Muscle of leg (tissue), 11 donors: ENCODE results near the gene FRMD4A. TPM values are rescaled to one million over a fixed set of nuclear protein-coding genes. Genes with fewer than 3 reads are reported as not detected.
A peak's percentile ranks its signal among the peaks of the same experiment; 100 is the strongest.

Experiments
- DNase-seq: peaks from one replicate; pipeline ENCODE4 v3.0.0; 2013
- H3K27ac ChIP-seq: one replicate; pipeline ENCODE4 v1.5.1; 2013; ENCODE audit warnings: mild to moderate bottlenecking, low read length, control low read depth
- H3K27me3 ChIP-seq: one replicate; pipeline ENCODE4 v1.6.1; 2013; ENCODE audit warnings: low read length; ENCODE audit not compliant: control insufficient read depth, insufficient read depth
- H3K36me3 ChIP-seq: one replicate; pipeline ENCODE4 v1.6.1; 2013; ENCODE audit warnings: low read length; ENCODE audit not compliant: control insufficient read depth, insufficient read depth
- H3K4me1 ChIP-seq: one replicate; pipeline ENCODE4 v1.6.1; 2013; ENCODE audit warnings: low read length; ENCODE audit not compliant: control insufficient read depth, insufficient read depth
- H3K4me3 ChIP-seq: one replicate; pipeline ENCODE4 v1.5.1; 2013; ENCODE audit warnings: low read length, control low read depth
- H3K9me3 ChIP-seq: replicated peaks from 2 replicates; pipeline ENCODE4 v1.6.1; 2013; ENCODE audit warnings: low read depth, low read length; ENCODE audit not compliant: control insufficient read depth
- whole genome bisulfite sequencing: methylation state at CpG from one replicate; pipeline ENCODE4 v1.1.5; 2013; ENCODE audit warnings: missing lambda C conversion rate; ENCODE audit not compliant: insufficient coverage; 5-methylcytosine and 5-hydroxymethylcytosine counted together
- polyA plus RNA-seq, 8 donors: library from polyadenylated mRNA; unstranded; fragments of 120-200 nt; gene quantifications; one replicate each; pipeline versions ENCODE4 v1.2.1 to v1.2.3, GENCODE V29; 2013; ENCODE audit warnings: inconsistent platforms in 1 of 8, low replicate concordance in 1 of 8; ENCODE audit not compliant: insufficient read length in 8 of 8, insufficient read depth in 1 of 8
- total RNA-seq: library from RNA; stranded (reverse); fragments of 120-200 nt; gene quantifications from one replicate; pipeline ENCODE4 v1.2.4, GENCODE V29; 2013

FRMD4A gene
- total and polyA plus RNA-seq, 9 donors: 29.1 to 53.1 (median 42.0) TPM

GRCh38 chr10:14270370-14270769 is 60.4 kb downstream of the FRMD4A start:
- Histone ChIP-seq H3K27ac (no peak overlapping the region), H3K9me3 (no peaks in the 10 kb centered on the region), H3K36me3 (no peaks in the 10 kb centered on the region), H3K4me1 (no peaks in the 10 kb centered on the region), H3K27me3 (no peaks in the 10 kb centered on the region), H3K4me3 (no peak overlapping the region)
- no peak for DNase-seq
- 0% methylated on average over 1 of the region's 3 CpGs for WGBS

- Histone ChIP-seq H3K9me3 (no peaks in the 10 kb centered on the region), H3K27me3 (no peaks in the 10 kb centered on the region), H3K36me3 (no peaks in the 10 kb centered on the region), H3K4me3 (no peak overlapping the region), H3K27ac (no peak overlapping the region), H3K4me1 (peaks cover 18% of the 10 kb centered on the region)
- WGBS: 75% methylated on average over 2 of the region's 4 CpGs
- DNase-seq: no peak
These were observed 65.0 kb downstream of the FRMD4A start for GRCh38 chr10:14265709-14266108.

GRCh38 chr10:14262836-14263425 is 67.8 kb downstream of the FRMD4A start:
- Histone ChIP-seq H3K36me3 (no peaks in the 10 kb centered on the region), H3K27me3 (no peaks in the 10 kb centered on the region), H3K27ac (no peak overlapping the region), H3K4me3 (no peak overlapping the region), H3K9me3 (no peaks in the 10 kb centered on the region), H3K4me1 (peaks cover 29% of the 10 kb centered on the region)
- no peak for DNase-seq
- WGBS: 42% methylated on average over 13 of the region's 15 CpGs

- DNase-seq: peak; percentile 14
- Histone ChIP-seq H3K36me3 (no peaks in the 10 kb centered on the region), H3K4me3 (no peak overlapping the region), H3K4me1 (peaks cover 29% of the 10 kb centered on the region), H3K9me3 (no peaks in the 10 kb centered on the region), H3K27ac (peak overlapping the region; percentile 66), H3K27me3 (no peaks in the 10 kb centered on the region)
- 65% methylated on average over 2 of the region's 2 CpGs for WGBS
These were observed 69.4 kb downstream of the FRMD4A start for GRCh38 chr10:14261336-14261735.

GRCh38 chr10:14259696-14260566 is 70.8 kb downstream of the FRMD4A start:
- no peak overlapping the region for H3K4me3 ChIP-seq
- WGBS: 29% methylated on average over 1 of the region's 7 CpGs
- H3K9me3 ChIP-seq: no peaks in the 10 kb centered on the region
- peak overlapping the region; percentile 86 for H3K27ac ChIP-seq
- peak; percentile 88 for DNase-seq
- no peaks in the 10 kb centered on the region for H3K27me3 ChIP-seq
- H3K36me3 ChIP-seq: no peaks in the 10 kb centered on the region
- peaks cover 29% of the 10 kb centered on the region for H3K4me1 ChIP-seq

- Histone ChIP-seq H3K27me3 (no peaks in the 10 kb centered on the region), H3K36me3 (no peaks in the 10 kb centered on the region), H3K27ac (no peak overlapping the region), H3K4me1 (no peaks in the 10 kb centered on the region), H3K9me3 (peaks cover 7% of the 10 kb centered on the region), H3K4me3 (no peak overlapping the region)
- no peak for DNase-seq
- no CpG with 5 or more reads among the region's 2 CpGs for WGBS
These were observed 76.4 kb downstream of the FRMD4A start for GRCh38 chr10:14254368-14254767.

- H3K4me1 ChIP-seq: no peaks in the 10 kb centered on the region
- no peak for DNase-seq
- H3K27me3 ChIP-seq: no peaks in the 10 kb centered on the region
- WGBS: 54% methylated on average over 2 of the region's 5 CpGs
- no peak overlapping the region for H3K27ac ChIP-seq
- peaks cover 7% of the 10 kb centered on the region for H3K9me3 ChIP-seq
- H3K4me3 ChIP-seq: no peak overlapping the region
- H3K36me3 ChIP-seq: no peaks in the 10 kb centered on the region
These were observed 77.0 kb downstream of the FRMD4A start for GRCh38 chr10:14253711-14254110.

- H3K36me3 ChIP-seq: no peaks in the 10 kb centered on the region
- no peaks in the 10 kb centered on the region for H3K4me1 ChIP-seq
- no peak overlapping the region for H3K27ac ChIP-seq
- no CpG with 5 or more reads among the region's 3 CpGs for WGBS
- no peaks in the 10 kb centered on the region for H3K27me3 ChIP-seq
- H3K4me3 ChIP-seq: no peak overlapping the region
- H3K9me3 ChIP-seq: peaks cover 7% of the 10 kb centered on the region
- DNase-seq: no peak
These were observed 77.6 kb downstream of the FRMD4A start for GRCh38 chr10:14253079-14253478.

- H3K9me3 ChIP-seq: peaks cover 7% of the 10 kb centered on the region
- DNase-seq: no peak
- H3K27me3 ChIP-seq: no peaks in the 10 kb centered on the region
- no peak overlapping the region for H3K27ac ChIP-seq
- H3K4me3 ChIP-seq: no peak overlapping the region
- peaks cover 4% of the 10 kb centered on the region for H3K4me1 ChIP-seq
- WGBS: 90% methylated on average over 1 of the region's 2 CpGs
- no peaks in the 10 kb centered on the region for H3K36me3 ChIP-seq
These were observed 80.1 kb downstream of the FRMD4A start for GRCh38 chr10:14250496-14251076.

GRCh38 chr10:14247377-14248116 is 83.2 kb downstream of the FRMD4A start:
- Histone ChIP-seq H3K4me3 (no peak overlapping the region), H3K27me3 (peaks cover 2% of the 10 kb centered on the region), H3K9me3 (peaks cover 7% of the 10 kb centered on the region), H3K36me3 (no peaks in the 10 kb centered on the region), H3K27ac (peak overlapping the region; percentile 53), H3K4me1 (peaks cover 4% of the 10 kb centered on the region)
- DNase-seq: peak; percentile 82
- 17% methylated on average over 8 of the region's 9 CpGs for WGBS
